ENCODE results near the gene CFAP43. TPM values are rescaled to one million over a fixed set of nuclear protein-coding genes. Genes with fewer than 3 reads are reported as not detected.

The CFAP43 gene
- total RNA-seq, 2 donors from 2014 or later: 2.6 to 4.1 TPM

DNA sequence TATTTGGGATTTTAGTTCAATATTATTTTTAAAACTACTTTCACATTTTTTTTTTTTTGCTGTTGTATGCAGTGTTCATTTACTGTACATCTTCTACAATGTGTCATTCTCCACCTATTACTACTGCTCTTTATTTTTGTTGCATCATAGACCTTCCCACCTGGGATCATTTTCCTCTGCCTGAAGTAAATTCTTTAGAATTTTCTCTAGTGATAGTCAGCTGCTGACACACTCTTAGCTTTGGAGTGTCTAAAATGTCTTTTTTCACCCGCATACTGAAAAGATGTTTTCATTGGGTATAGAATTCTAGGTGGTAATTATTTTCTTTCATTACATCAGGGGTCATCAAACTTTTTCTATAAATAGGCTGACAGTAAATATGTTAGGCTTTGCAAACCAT, 30.5 kb downstream of the CFAP43 start:
- H3K27ac Mint-ChIP-seq: no peak overlapping the region

DNA sequence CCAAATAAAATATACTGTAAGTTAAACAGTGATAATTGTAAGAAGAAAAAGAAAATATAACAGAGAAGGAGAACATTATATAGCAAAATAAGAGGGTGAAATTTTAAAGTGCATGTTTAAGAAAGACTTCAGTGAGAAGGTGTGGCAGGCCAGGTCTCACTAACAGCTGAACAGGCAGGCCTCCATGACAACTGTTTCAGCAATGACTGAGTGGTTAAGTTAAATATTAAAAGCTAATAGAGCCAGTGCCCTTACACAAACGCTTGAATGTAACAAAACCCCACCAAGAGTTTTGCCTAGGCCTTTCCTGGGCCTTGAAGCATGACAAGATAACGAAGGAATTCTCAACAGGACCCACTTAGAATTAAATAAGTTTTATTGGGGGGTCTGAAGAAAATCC, 32.6 kb downstream of the CFAP43 start:
- no peaks in the 10 kb centered on the region for H3K27me3 ChIP-seq (ENCODE audit: control insufficient read depth, insufficient read depth, low read length, poor library complexity, severe bottlenecking)
- no peaks in the 10 kb centered on the region for H3K9me3 ChIP-seq (ENCODE audit: control insufficient read depth, low read length)
- no peaks in the 10 kb centered on the region for H3K27me3 Mint-ChIP-seq (ENCODE audit: insufficient read depth)
- peaks cover 7% of the 10 kb centered on the region for H3K4me1 ChIP-seq (ENCODE audit: control insufficient read depth, insufficient read depth, low read length)
- no peaks in the 10 kb centered on the region for H3K36me3 ChIP-seq (ENCODE audit: control insufficient read depth, insufficient read depth, low read length)
- H3K27ac Mint-ChIP-seq: no peak overlapping the region
- no peak overlapping the region for H3K4me3 ChIP-seq (ENCODE audit: low read length)
- H3K9me3 Mint-ChIP-seq: no peaks in the 10 kb centered on the region
- TF ChIP-seq, protein P1, sequence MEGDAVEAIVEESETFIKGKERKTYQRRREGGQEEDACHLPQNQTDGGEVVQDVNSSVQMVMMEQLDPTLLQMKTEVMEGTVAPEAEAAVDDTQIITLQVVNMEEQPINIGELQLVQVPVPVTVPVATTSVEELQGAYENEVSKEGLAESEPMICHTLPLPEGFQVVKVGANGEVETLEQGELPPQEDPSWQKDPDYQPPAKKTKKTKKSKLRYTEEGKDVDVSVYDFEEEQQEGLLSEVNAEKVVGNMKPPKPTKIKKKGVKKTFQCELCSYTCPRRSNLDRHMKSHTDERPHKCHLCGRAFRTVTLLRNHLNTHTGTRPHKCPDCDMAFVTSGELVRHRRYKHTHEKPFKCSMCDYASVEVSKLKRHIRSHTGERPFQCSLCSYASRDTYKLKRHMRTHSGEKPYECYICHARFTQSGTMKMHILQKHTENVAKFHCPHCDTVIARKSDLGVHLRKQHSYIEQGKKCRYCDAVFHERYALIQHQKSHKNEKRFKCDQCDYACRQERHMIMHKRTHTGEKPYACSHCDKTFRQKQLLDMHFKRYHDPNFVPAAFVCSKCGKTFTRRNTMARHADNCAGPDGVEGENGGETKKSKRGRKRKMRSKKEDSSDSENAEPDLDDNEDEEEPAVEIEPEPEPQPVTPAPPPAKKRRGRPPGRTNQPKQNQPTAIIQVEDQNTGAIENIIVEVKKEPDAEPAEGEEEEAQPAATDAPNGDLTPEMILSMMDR (conservative IDR thresholded peaks at IDR 0.05): no peak
- H3K36me3 Mint-ChIP-seq (ENCODE audit: low read depth): peaks cover 3% of the 10 kb centered on the region
- H3K9ac ChIP-seq (ENCODE audit: extremely low read depth, low read length, poor library complexity, severe bottlenecking): no peak overlapping the region
- 67% methylated on average over 2 of the region's 2 CpGs; no CpG with 5 or more reads in 1 of the 2 experiments for WGBS, 2 experiments (ENCODE audit: insufficient coverage in 1 of 2, insufficient read length in 1 of 2)
- H3K27ac ChIP-seq (ENCODE audit: low read depth, low read length): no peak overlapping the region
- H3K4me3 Mint-ChIP-seq: no peak overlapping the region
- DNase-seq: no peak
- H3K4me1 Mint-ChIP-seq: peaks cover 16% of the 10 kb centered on the region

More for the DNA sequence above, 30.5 kb downstream of the CFAP43 start:
- no peak overlapping the region for H3K4me3 Mint-ChIP-seq
- TF ChIP-seq, protein P1 (conservative IDR thresholded peaks at IDR 0.05): no peak
- no peaks in the 10 kb centered on the region for H3K27me3 Mint-ChIP-seq (ENCODE audit: insufficient read depth)
- H3K4me1 Mint-ChIP-seq: peaks cover 11% of the 10 kb centered on the region
- H3K9ac ChIP-seq (ENCODE audit: extremely low read depth, low read length, poor library complexity, severe bottlenecking): no peak overlapping the region
- WGBS, 2 experiments (ENCODE audit: insufficient coverage in 1 of 2, insufficient read length in 1 of 2): 89% methylated on average over 1 of the region's 1 CpG; no CpG with 5 or more reads in 1 of the 2 experiments
- no peaks in the 10 kb centered on the region for H3K27me3 ChIP-seq (ENCODE audit: control insufficient read depth, insufficient read depth, low read length, poor library complexity, severe bottlenecking)
- H3K9me3 Mint-ChIP-seq: no peaks in the 10 kb centered on the region
- DNase-seq: no peak
- H3K27ac ChIP-seq (ENCODE audit: low read depth, low read length): no peak overlapping the region
- no peaks in the 10 kb centered on the region for H3K36me3 ChIP-seq (ENCODE audit: control insufficient read depth, insufficient read depth, low read length)
- H3K36me3 Mint-ChIP-seq (ENCODE audit: low read depth): peaks cover 5% of the 10 kb centered on the region
- peaks cover 7% of the 10 kb centered on the region for H3K4me1 ChIP-seq (ENCODE audit: control insufficient read depth, insufficient read depth, low read length)
- no peaks in the 10 kb centered on the region for H3K9me3 ChIP-seq (ENCODE audit: control insufficient read depth, low read length)
- no peak overlapping the region for H3K4me3 ChIP-seq (ENCODE audit: low read length)

DNA sequence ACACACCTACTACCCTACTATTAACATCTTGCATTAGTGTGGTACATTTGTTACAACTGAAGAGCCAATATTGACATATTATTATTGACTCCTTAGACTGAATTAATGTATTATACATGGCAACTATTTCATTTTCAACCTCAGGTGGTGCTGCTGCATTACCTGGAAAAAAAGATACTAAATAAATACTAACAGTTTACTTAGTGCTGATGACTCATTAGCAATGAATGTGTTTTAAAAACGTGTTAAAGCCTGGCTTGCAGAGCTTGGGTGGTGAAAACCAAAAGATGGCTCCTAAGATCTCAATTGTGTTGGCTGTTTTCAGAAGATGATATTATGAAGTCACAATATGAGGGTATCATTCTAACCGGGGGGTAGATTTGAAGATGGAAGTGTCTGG, 34.8 kb downstream of the CFAP43 start:
- Histone ChIP-seq H3K4me3 (ENCODE audit: low read length) (no peak overlapping the region), H3K4me1 (ENCODE audit: control insufficient read depth, insufficient read depth, low read length) (peaks cover 7% of the 10 kb centered on the region), H3K9ac (ENCODE audit: extremely low read depth, low read length, poor library complexity, severe bottlenecking) (no peak overlapping the region), H3K9me3 (ENCODE audit: control insufficient read depth, low read length) (no peaks in the 10 kb centered on the region), H3K36me3 (ENCODE audit: control insufficient read depth, insufficient read depth, low read length) (no peaks in the 10 kb centered on the region), H3K27ac (ENCODE audit: low read depth, low read length) (no peak overlapping the region), H3K27me3 (ENCODE audit: control insufficient read depth, insufficient read depth, low read length, poor library complexity, severe bottlenecking) (no peaks in the 10 kb centered on the region)
- Mint-ChIP-seq H3K4me3 (no peak overlapping the region), H3K4me1 (peaks cover 16% of the 10 kb centered on the region), H3K9me3 (no peaks in the 10 kb centered on the region), H3K27me3 (ENCODE audit: insufficient read depth) (no peaks in the 10 kb centered on the region), H3K27ac (peak overlapping the region; percentile 2), H3K36me3 (ENCODE audit: low read depth) (no peaks in the 10 kb centered on the region)
- TF ChIP-seq, protein P1 (conservative IDR thresholded peaks at IDR 0.05): no peak
- 0 to 46% methylated on average over 1 to 2 of the region's 2 CpGs for WGBS, 2 experiments (ENCODE audit: insufficient coverage in 1 of 2, insufficient read length in 1 of 2)
- no peak for DNase-seq
